Loucy (cell line): ENCODE data around the gene TUBGCP5.

ENCODE experiments used
- H2AFZ ChIP-seq: fragments of 200-600 bp; sonication (generic); 2 replicates; pipeline ENCODE4 v1.6.0; 2016; ENCODE audit warnings: antibody characterized with exemption, mild to moderate bottlenecking, low read length, moderate library complexity
- H3F3A ChIP-seq: fragments of 200-600 bp; 2 replicates; pipeline ENCODE4 v1.6.0; 2016; ENCODE audit warnings: antibody characterized with exemption, low read depth, mild to moderate bottlenecking
- H3K27me3 ChIP-seq: fragments of 200-600 bp; sonication (generic); 2 replicates; pipeline ENCODE4 v1.6.1; 2014; ENCODE audit warnings: low read length, mild to moderate bottlenecking; ENCODE audit not compliant: insufficient read depth, poor library complexity, severe bottlenecking
- H3K36me3 ChIP-seq: fragments of 200-600 bp; sonication (generic); 2 replicates; pipeline ENCODE4 v1.6.1; 2016; ENCODE audit warnings: low read length; ENCODE audit not compliant: insufficient read depth
- H3K4me1 ChIP-seq: fragments of 200-600 bp; sonication (generic); 2 replicates; pipeline ENCODE4 v1.5.1; 2014; ENCODE audit warnings: low read length, mild to moderate bottlenecking; ENCODE audit not compliant: insufficient read depth, poor library complexity, severe bottlenecking
- H3K4me2 ChIP-seq: fragments of 200-600 bp; sonication (generic); 2 replicates; pipeline ENCODE4 v1.6.0; 2014; ENCODE audit warnings: antibody characterized with exemption, low read length, low read depth, mild to moderate bottlenecking; ENCODE audit not compliant: poor library complexity, severe bottlenecking
- H3K4me3 ChIP-seq: fragments of 200-600 bp; sonication (generic); 2 replicates; pipeline ENCODE4 v1.5.1; 2014; ENCODE audit warnings: low read length, mild to moderate bottlenecking, mixed read lengths; ENCODE audit not compliant: poor library complexity, severe bottlenecking
- H3K79me2 ChIP-seq: fragments of 200-600 bp; sonication (generic); 2 replicates; pipeline ENCODE4 v1.6.1; 2014; ENCODE audit warnings: low read length; ENCODE audit not compliant: insufficient read depth
- H3K9ac ChIP-seq: fragments of 200-600 bp; sonication (generic); 2 replicates; pipeline ENCODE4 v1.6.0; 2014; ENCODE audit warnings: mild to moderate bottlenecking, low read depth, low read length, moderate library complexity; ENCODE audit not compliant: poor library complexity, severe bottlenecking
- H3K9me2 ChIP-seq: fragments of 200-600 bp; sonication (generic); replicated peaks from 2 replicates; pipeline ENCODE4 v1.6.1; 2016; ENCODE audit warnings: low read depth, low read length, mixed read lengths
- H3K9me3 ChIP-seq: fragments of 200-600 bp; sonication (generic); 2 replicates; pipeline ENCODE4 v1.6.1; 2014; ENCODE audit warnings: mild to moderate bottlenecking, antibody characterized with exemption, low read length, low read depth; ENCODE audit not compliant: insufficient read depth
- H4K20me1 ChIP-seq: fragments of 200-600 bp; sonication (generic); 2 replicates; pipeline ENCODE4 v1.6.0; 2014; ENCODE audit warnings: antibody characterized with exemption, low read length, mild to moderate bottlenecking; ENCODE audit not compliant: insufficient read depth, poor library complexity, severe bottlenecking
- EZH2phosphoT487 ChIP-seq: fragments of 200-600 bp; IDR thresholded peaks from 2 replicates; pipeline ENCODE4 v1.6.1; 2018; ENCODE audit warnings: antibody characterized with exemption, mild to moderate bottlenecking, moderate library complexity, borderline replicate concordance
- TF ChIP-seq, protein P1 (sequence below): fragments of 200-600 bp; sonication (generic); conservative IDR thresholded peaks from 2 replicates; pipeline ENCODE4 v1.5.1; 2014; ENCODE audit warnings: mild to moderate bottlenecking, antibody characterized with exemption, low read length

The TUBGCP5 gene

DNA sequence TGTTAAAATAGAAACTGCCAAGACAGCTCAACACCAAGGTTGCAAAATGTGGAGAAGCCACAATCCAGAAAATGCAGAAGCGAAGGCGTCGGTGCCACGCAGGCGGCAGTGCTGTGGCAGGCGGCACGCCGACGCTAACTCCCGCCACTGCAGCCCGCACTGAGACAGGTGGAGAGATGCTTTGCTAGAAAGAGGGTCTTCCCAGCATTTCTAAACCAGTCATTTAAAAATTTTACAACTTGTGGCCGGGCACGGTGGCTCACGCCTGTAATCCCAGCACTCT is 82.5 kb downstream of the TUBGCP5 start:
- no peak overlapping the region for H3K9ac ChIP-seq
- no peak overlapping the region for H3K4me2 ChIP-seq
- no peaks in the 10 kb centered on the region for H3F3A ChIP-seq
- no peaks in the 10 kb centered on the region for H3K27me3 ChIP-seq
- no peak overlapping the region for H2AFZ ChIP-seq
- H3K9me2 ChIP-seq, result no peaks in the 10 kb centered on the region
- H3K4me1 ChIP-seq, result peaks cover 6% of the 10 kb centered on the region
- TF ChIP-seq EZH2phosphoT487, result no peak
- TF ChIP-seq, protein P1, sequence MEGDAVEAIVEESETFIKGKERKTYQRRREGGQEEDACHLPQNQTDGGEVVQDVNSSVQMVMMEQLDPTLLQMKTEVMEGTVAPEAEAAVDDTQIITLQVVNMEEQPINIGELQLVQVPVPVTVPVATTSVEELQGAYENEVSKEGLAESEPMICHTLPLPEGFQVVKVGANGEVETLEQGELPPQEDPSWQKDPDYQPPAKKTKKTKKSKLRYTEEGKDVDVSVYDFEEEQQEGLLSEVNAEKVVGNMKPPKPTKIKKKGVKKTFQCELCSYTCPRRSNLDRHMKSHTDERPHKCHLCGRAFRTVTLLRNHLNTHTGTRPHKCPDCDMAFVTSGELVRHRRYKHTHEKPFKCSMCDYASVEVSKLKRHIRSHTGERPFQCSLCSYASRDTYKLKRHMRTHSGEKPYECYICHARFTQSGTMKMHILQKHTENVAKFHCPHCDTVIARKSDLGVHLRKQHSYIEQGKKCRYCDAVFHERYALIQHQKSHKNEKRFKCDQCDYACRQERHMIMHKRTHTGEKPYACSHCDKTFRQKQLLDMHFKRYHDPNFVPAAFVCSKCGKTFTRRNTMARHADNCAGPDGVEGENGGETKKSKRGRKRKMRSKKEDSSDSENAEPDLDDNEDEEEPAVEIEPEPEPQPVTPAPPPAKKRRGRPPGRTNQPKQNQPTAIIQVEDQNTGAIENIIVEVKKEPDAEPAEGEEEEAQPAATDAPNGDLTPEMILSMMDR, result no peak
- no peaks in the 10 kb centered on the region for H3K36me3 ChIP-seq
- H3K79me2 ChIP-seq, result peaks cover 8% of the 10 kb centered on the region; the same call in 1 of the 2 replicates
- no peaks in the 10 kb centered on the region for H3K9me3 ChIP-seq
- H3K4me3 ChIP-seq, result no peak overlapping the region
- H4K20me1 ChIP-seq, result no peaks in the 10 kb centered on the region

DNA sequence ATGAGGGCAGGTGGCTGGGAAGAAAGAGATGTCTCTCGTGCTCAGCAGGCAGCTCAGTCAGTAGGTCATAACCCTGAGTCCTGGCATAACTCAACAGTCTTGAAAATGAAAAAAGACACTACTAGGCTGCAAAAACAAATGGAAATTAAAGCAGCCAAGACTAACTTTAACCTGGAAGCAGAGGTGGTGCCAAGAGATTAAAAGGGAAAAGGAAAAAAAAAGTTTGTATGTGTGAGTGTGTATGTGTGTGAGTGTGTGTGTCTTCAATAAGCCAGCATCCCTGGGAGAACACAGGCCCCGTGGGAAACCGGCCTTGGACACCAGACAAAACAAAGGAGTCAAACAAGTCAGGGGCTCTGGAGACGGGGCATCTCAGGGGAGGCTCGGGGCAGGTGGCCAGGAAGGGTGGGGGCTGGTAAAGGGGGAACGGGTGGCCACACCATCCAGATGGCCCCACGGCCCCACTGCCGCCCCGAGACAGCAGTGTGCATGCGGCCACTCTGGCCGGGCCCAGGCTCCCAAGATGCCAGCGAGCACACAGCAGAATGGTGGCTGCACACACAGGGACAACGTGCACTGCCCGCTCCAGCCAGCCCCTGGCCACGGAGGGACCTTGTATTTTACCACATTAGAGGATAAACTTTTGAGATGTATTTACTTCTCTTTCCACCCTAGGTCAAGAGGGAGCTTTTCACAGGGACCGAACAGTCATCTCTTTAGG is 83.0 kb downstream of the TUBGCP5 start:
- H3K9me2 ChIP-seq, result no peaks in the 10 kb centered on the region
- H3K9me3 ChIP-seq, result no peaks in the 10 kb centered on the region
- H3K36me3 ChIP-seq, result no peaks in the 10 kb centered on the region
- H3K4me2 ChIP-seq, result no peak overlapping the region
- no peaks in the 10 kb centered on the region for H3F3A ChIP-seq
- H3K79me2 ChIP-seq, result peaks cover 8% of the 10 kb centered on the region; the same call in 1 of the 2 replicates
- TF ChIP-seq EZH2phosphoT487, result no peak
- TF ChIP-seq, protein P1, result no peak
- H3K9ac ChIP-seq, result no peak overlapping the region
- H3K4me1 ChIP-seq, result peaks cover 6% of the 10 kb centered on the region
- no peaks in the 10 kb centered on the region for H4K20me1 ChIP-seq
- no peaks in the 10 kb centered on the region for H3K27me3 ChIP-seq
- H2AFZ ChIP-seq, result no peak overlapping the region
- no peak overlapping the region for H3K4me3 ChIP-seq

DNA sequence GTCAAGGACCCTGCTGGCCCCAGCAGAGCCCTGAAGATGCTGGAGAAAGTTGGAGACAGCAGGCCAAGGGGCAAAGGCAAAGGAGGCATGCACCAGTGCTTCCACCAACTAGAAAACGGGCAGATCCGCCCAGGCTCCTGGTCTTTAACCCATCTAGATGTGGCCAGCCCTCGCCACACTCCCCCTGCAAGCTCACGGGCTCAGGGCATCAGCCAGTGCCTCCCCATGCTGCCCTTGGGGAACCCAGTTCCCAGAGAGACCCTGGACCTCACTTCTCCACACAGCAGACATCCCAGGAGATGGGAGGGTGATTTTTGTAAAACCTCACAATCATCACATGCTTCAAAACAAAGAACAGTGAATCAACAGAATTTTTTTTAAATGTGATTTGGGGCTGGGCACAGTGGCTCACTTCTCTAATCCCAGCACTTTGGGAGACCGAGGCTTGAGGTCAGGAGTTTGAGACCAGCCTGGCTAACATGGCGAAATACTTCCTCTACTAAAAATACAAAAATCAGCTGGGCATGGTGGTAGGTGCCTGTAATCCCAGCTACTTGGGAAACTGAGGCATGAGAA is 83.7 kb downstream of the TUBGCP5 start:
- no peak overlapping the region for H3K4me2 ChIP-seq
- no peak overlapping the region for H3K9ac ChIP-seq
- no peak overlapping the region for H2AFZ ChIP-seq
- H4K20me1 ChIP-seq, result no peaks in the 10 kb centered on the region
- H3K79me2 ChIP-seq, result peaks cover 8% of the 10 kb centered on the region; the same call in 1 of the 2 replicates
- peaks cover 6% of the 10 kb centered on the region for H3K4me1 ChIP-seq
- no peak overlapping the region for H3K4me3 ChIP-seq
- TF ChIP-seq, protein P1, result no peak
- no peak for TF ChIP-seq EZH2phosphoT487
- H3K36me3 ChIP-seq, result no peaks in the 10 kb centered on the region
- H3K27me3 ChIP-seq, result no peaks in the 10 kb centered on the region
- no peaks in the 10 kb centered on the region for H3K9me3 ChIP-seq
- no peaks in the 10 kb centered on the region for H3K9me2 ChIP-seq
- H3F3A ChIP-seq, result no peaks in the 10 kb centered on the region
